GM18873 (cell line): ENCODE results near the gene GNPDA2.
"Not testable (repeated sequence)": the region's sequence is repeated elsewhere in the genome, so short reads cannot be mapped to it uniquely, and the experiment has no call there.

Experiments
- ATAC-seq: cut with Tn5 transposase; IDR thresholded peaks from one replicate; pipeline ENCODE4 v1.9.1; 2021; ENCODE audit warnings: mild to moderate bottlenecking, moderate library complexity, moderate number of reproducible peaks; ENCODE audit not compliant: unreplicated experiment, low FRiP score

The GNPDA2 gene

GRCh38 chr4:44726038-44726871 lies at the start of gene GNPDA2:
TSS of gene GNPDA2 (minus strand) at chr4:44726556. CDS start at chr4:44722207, 4,349 bp downstream.
- peak; percentile 81 for ATAC-seq

DNA sequence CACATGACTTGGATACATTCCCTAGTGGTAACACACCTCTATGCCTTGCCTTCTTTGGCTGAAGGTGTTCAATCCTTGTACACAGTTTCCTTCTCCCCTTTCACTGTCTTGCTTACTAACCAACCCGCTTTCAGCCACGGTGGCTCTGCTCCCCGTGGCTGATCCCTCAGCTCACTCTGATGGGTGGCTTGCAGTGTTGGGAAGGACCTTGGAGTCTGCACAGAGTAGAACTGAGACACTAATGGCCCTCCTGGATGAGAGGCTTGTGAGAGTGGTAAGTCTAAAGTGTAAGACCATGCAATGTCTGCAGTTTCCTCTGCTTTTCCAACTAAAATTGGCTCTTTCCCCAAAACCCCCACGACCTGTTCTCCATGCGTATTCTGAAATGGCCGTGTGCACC lies 46.0 kb upstream of the GNPDA2 start:
- no peak for ATAC-seq

GRCh38 chr4:44771789-44772188 lies 45.4 kb upstream of the GNPDA2 start:
- no peak for ATAC-seq

- no peak for ATAC-seq
Observed at GRCh38 chr4:44766453-44766852, 40.1 kb upstream of the GNPDA2 start.

GRCh38 chr4:44765116-44765515 lies 38.8 kb upstream of the GNPDA2 start:
- no peak for ATAC-seq

- ATAC-seq = no peak
Observed at GRCh38 chr4:44761306-44761705, 35.0 kb upstream of the GNPDA2 start.

DNA sequence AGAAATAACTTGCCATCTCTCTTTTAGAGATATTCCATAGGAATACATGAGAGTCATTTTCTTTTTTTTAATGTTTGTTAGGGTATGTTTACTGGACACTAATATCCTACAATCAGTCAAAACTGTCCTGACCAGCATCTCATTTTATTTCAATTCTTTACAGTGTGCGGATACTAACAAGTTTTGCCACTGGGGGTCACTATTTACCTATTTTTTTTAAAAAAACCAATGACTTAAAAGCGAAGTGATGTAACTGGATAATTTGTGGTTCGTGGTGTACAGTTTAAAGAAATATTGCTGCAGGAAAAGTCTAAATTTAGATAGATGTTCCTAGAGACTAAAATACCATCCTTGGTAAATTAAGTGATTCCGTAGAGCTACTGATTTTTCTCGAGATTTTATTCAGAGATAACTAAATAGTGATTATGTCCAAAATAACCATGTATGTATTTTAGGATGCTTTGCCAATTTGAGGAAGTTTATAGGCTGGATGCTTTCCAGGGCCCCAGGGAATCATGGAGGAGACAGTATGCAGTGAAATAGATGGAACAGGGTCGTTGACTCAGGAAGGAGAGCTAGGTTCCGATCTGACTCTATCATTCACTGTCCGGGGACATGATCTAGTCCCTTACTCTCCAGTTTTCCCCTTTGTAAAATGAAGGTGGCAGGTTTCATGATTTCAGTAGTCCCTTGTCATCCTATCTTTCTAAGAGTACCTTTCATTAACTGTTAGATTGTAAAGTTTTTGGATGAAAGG lies 34.0 kb upstream of the GNPDA2 start:
- no peak for ATAC-seq

DNA sequence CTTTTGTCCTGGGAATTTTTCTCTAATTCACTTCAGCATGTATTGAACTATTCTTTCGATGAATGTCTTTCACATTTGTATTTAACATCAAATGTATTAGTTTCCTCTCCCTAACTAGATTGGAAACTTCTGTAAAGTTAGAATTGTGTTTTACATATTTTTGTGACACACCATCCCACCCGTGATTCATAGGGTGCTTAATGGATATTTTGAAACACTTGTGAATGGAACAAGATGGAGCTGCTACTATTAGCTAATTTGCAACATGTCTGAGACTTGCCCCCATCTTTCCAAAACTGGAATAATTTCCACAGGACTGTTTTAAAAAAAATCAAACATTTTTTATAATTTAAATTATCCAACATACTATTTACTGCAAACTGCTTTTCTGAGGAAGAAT lies 30.2 kb upstream of the GNPDA2 start:
- ATAC-seq = no peak

GRCh38 chr4:44740201-44740600 lies 13.8 kb upstream of the GNPDA2 start:
- no peak for ATAC-seq

DNA sequence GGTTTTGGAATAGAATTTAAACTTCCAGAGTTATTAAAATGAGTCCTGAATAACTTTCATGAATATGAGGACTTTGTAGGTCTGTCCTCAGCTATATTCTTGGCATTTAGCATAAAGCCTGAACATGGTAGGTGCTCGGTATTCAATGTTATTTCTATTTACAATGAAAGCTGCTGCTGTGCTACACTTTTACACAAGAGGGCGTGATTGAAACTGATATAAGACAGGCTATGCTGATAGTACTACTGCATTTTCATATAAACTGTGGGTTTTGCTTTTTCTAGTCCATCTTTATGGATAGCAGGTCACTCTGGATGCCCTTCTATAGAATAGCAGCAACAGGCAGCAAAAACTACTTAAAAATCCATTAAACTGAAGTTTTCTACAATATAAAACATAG lies 12.3 kb upstream of the GNPDA2 start:
- no peak for ATAC-seq

GRCh38 chr4:44736900-44737299 lies 10.5 kb upstream of the GNPDA2 start:
- no peak for ATAC-seq

DNA sequence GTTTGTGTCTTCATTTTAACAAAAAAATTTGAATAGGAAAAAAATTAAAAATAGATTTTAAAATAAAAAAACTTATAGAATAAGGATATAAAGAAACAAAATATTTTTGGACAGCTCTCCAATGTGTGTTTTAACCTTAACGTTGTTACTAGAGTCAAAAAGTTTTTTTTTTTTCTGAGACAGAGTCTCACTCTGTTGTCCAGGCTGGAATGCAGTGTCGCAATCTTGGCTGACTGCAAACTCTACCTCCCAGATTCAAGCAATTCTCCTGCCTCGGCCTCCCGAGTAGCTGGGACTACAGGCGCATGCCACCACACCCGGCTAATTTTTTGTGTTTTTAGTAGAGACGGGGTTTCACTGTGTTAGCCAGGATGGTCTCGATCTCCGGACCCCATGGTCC lies 2.3 kb upstream of the GNPDA2 start:
- ATAC-seq = not testable (repeated sequence)

- ATAC-seq = no peak
Observed at GRCh38 chr4:44727471-44727870, 1.1 kb upstream of the GNPDA2 start.

GRCh38 chr4:44725726-44726037 lies 674 bp downstream of the GNPDA2 start:
- ATAC-seq = no peak

GRCh38 chr4:44725166-44725565 lies 1.2 kb downstream of the GNPDA2 start:
- ATAC-seq = no peak

DNA sequence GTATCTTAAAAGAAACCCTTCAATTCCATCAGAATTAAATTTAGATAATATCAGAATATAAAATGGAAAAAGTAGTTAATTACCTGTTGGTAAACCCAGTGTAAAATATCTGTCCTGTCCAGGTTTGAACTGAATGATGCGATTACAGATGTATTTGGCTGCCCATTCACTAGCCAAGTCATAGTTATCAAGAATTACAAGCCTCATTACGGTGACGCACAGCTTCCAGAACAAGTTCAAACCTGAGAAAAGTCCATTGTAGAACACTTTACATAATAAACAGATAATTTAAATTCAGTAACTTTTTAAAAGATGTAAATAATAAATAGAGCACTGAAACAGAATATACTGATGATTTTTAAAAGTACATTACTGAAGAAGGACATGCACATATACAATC lies 4.4 kb downstream of the GNPDA2 start:
- ATAC-seq = no peak

DNA sequence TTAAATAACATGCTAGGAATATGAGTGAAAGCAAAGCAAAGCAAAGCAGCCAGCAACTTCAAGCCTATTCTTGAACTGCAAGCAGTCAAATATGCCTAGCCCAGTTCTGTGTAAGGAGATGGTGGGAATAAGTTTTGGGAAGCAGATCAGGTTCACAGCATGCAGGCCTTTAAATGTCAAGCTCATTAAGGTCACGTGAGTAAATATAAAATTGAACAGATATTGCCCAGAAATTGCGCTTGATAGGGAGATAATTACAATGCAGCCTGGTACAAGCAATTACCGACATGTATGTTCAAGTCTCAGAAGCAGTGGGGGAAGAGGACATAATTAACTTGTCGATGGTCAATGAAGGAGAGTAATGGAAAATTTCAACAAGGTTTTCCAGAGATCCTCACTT lies 6.0 kb downstream of the GNPDA2 start:
- ATAC-seq = no peak

GRCh38 chr4:44716597-44716996 lies 9.8 kb downstream of the GNPDA2 start:
- ATAC-seq = no peak

DNA sequence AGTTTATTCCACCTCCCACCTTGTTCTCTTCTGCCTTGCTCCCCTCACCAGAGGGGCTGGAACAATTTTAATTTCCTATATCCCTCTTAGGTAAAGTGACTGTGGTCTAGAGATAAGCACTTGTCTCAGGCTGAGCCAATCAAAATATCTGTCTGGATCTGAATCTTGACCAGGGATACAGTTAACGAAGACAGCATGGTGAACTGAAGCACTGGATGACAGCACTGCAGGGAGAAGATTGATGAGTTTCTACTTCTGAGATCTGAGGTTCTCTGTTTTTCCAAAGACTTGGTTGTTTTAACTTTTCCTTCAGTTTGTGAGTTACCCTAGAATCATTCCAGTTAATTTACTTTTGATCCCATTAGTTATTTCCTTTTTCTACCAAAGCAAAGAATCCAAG lies 13.2 kb downstream of the GNPDA2 start:
- ATAC-seq = no peak

DNA sequence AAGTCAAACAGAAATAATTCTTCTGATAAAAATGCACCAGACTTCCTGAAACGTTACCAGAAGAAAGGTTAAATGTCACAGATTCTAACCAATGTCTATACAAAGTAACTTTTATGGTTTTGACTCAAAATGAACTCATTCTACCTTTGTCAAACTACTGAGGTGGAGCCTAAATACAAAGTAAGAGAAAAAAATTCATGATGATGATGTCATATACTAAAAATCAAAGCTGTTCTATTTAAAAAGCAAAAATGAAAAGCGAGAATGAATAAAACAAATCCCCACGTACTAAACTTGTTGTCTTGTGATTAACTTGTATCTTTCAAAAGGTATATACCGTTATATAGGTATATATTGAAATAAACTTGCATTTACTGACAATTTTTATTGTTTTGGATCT lies 21.7 kb downstream of the GNPDA2 start:
- ATAC-seq = no peak

GRCh38 chr4:44701037-44701436 lies 25.3 kb downstream of the GNPDA2 start:
- ATAC-seq = no peak

DNA sequence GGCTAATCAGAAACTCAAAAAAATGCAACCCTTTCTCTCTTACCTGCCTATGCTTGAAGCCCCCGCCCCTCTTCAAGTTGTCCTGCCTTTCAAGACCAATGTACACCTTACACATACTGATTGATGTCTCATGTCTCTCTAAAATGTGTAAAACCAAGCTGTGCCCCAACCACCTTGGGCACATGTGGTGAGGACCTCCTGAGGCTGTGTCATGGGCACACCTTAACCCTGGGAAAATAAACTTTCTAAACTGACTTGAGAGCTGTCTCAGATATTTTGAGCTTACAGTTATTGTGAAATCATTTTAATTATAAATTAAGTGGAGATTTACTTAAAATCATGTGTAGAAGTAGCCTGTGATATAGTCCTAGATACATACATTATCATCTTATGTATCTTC lies 25.9 kb downstream of the GNPDA2 start:
- ATAC-seq = no peak
